Effector memory CD4-positive, alpha-beta T cell (primary cell): Measurements from ENCODE around the gene SLC25A43.

Experiments
- DNase-seq, 3 donors: peaks; one replicate each; pipeline ENCODE4 v3.0.0-alpha.2; 2020
- H3K27ac ChIP-seq: 2 replicates; pipeline ENCODE4 v1.7.0; 2013; ENCODE audit warnings: mild to moderate bottlenecking, low read length, moderate library complexity; ENCODE audit not compliant: insufficient read depth, poor library complexity, severe bottlenecking
- H3K27me3 ChIP-seq: replicated peaks from 2 replicates; pipeline ENCODE4 v1.7.0; 2013; ENCODE audit warnings: mild to moderate bottlenecking, low read length; ENCODE audit not compliant: insufficient read depth, control insufficient read depth, poor library complexity, severe bottlenecking
- H3K36me3 ChIP-seq: 2 replicates; pipeline ENCODE4 v1.7.0; 2013; ENCODE audit warnings: mild to moderate bottlenecking, low read length, moderate library complexity; ENCODE audit not compliant: control insufficient read depth, insufficient read depth
- H3K4me1 ChIP-seq: 2 replicates; pipeline ENCODE4 v1.7.0; 2013; ENCODE audit warnings: low read length, mild to moderate bottlenecking; ENCODE audit not compliant: control insufficient read depth, insufficient read depth, poor library complexity, severe bottlenecking
- H3K4me3 ChIP-seq: 2 replicates; pipeline ENCODE4 v1.7.0; 2013; ENCODE audit warnings: low read length, low read depth, mild to moderate bottlenecking; ENCODE audit not compliant: insufficient read depth, poor library complexity, severe bottlenecking
- H3K9me3 ChIP-seq: 2 replicates; pipeline ENCODE4 v1.7.0; 2013; ENCODE audit warnings: mild to moderate bottlenecking, low read length, moderate library complexity; ENCODE audit not compliant: control insufficient read depth

Gene SLC25A43

DNA sequence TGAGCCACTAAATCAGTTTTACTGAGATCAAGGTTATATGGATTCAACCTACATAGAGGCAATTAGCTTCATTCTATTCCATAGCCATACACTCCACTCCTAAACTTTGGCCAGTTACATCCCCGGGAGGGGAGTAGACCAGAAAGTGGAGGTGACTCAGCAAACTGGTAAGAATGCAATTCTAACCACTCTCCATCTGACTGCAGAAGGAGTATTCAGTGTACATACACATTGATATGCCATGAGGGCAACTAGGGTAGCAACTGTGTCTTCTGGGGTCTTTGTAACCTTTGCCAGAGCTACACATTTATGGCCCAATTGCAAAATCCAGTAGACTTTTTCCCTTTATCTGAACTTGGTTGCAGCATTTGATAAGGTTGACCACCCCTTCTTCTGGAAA lies 7.6 kb downstream of the SLC25A43 start:
- Histone ChIP-seq H3K4me1 (no peaks in the 10 kb centered on the region), H3K9me3 (no peaks in the 10 kb centered on the region), H3K27ac (no peak overlapping the region), H3K27me3 (no peaks in the 10 kb centered on the region), H3K4me3 (no peak overlapping the region), H3K36me3 (no peaks in the 10 kb centered on the region)
- DNase-seq, result no peak

GRCh38 chrX:119407681-119408080 lies 8.5 kb downstream of the SLC25A43 start:
- no peak overlapping the region for H3K27ac ChIP-seq
- no peaks in the 10 kb centered on the region for H3K4me1 ChIP-seq
- H3K9me3 ChIP-seq, result no peaks in the 10 kb centered on the region
- DNase-seq, result no peak
- no peaks in the 10 kb centered on the region for H3K36me3 ChIP-seq
- no peak overlapping the region for H3K4me3 ChIP-seq
- H3K27me3 ChIP-seq, result no peaks in the 10 kb centered on the region

DNA sequence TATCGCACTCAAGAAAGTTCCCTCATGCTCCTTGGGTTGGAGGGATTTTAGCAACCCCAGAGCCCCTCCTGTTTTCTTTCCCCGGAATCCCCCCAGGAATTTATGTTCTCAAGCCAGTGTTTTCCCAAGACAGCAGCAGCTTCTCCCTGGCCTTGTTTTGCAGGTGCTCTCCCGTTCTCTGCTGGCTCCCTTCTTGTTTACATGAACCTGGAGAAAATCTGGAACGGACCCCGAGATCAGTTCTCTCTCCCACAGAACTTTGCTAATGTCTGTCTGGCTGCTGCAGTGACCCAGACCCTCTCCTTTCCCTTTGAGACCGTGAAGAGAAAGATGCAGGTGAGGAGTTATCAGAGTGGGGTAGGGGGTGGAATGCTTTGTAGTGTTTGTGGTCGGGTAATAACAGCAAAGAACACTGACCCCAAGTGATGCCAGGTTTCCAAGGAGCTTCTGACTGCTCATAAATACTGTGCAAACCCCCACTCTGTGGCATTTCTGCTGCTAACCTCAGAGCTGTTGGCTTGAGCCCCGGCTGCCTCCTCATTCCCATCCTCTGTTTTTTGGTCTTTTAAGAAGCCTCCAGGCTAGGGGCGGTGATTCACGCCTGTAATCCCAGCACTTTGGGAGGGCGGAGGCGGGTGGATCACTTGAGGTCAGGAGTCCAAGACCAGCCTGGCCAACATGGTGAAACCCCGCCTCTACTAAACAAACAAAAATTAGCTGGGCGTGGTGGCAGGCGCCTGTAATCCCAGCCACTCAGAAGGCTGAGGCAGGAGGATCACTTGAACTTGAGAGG lies 11.1 kb downstream of the SLC25A43 start:
- Histone ChIP-seq H3K4me3 (no peak overlapping the region), H3K27ac (no peak overlapping the region), H3K27me3 (no peaks in the 10 kb centered on the region), H3K36me3 (no peaks in the 10 kb centered on the region), H3K4me1 (no peaks in the 10 kb centered on the region), H3K9me3 (no peaks in the 10 kb centered on the region)
- DNase-seq, result no peak

- Histone ChIP-seq H3K27ac (no peak overlapping the region), H3K27me3 (no peaks in the 10 kb centered on the region), H3K9me3 (no peaks in the 10 kb centered on the region), H3K36me3 (no peaks in the 10 kb centered on the region), H3K4me3 (no peak overlapping the region), H3K4me1 (no peaks in the 10 kb centered on the region)
- no peak for DNase-seq
These were observed 11.7 kb downstream of the SLC25A43 start for GRCh38 chrX:119410854-119411253.

GRCh38 chrX:119411959-119412358 lies 12.8 kb downstream of the SLC25A43 start:
- H3K36me3 ChIP-seq, result no peaks in the 10 kb centered on the region
- no peak overlapping the region for H3K4me3 ChIP-seq
- no peaks in the 10 kb centered on the region for H3K9me3 ChIP-seq
- DNase-seq, result no peak
- H3K4me1 ChIP-seq, result no peaks in the 10 kb centered on the region
- H3K27me3 ChIP-seq, result no peaks in the 10 kb centered on the region
- no peak overlapping the region for H3K27ac ChIP-seq

GRCh38 chrX:119417376-119417775 lies 18.2 kb downstream of the SLC25A43 start:
- H3K27me3 ChIP-seq, result no peaks in the 10 kb centered on the region
- DNase-seq, result no peak
- H3K9me3 ChIP-seq, result no peaks in the 10 kb centered on the region
- H3K27ac ChIP-seq, result no peak overlapping the region
- no peaks in the 10 kb centered on the region for H3K4me1 ChIP-seq
- no peaks in the 10 kb centered on the region for H3K36me3 ChIP-seq
- no peak overlapping the region for H3K4me3 ChIP-seq

DNA sequence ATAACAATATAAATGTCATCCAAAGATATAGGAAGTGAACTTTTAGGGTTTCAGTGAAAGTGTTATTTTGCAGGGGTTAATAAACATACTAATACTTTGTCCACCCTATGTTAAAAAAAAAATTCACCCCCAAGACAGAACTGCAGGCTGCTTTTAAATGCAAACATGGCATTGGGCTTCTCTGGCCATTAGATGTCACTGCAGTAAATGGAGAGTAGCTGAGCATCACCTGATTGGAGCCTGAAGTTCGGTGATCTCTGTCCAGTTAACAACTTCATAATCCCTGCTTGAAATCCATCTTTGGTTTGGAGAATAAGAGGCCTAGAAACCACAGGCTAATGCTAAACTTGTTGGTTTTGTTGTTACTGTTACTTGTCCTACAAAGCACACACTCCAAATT lies 18.7 kb downstream of the SLC25A43 start:
- no peak for DNase-seq
- Histone ChIP-seq H3K9me3 (no peaks in the 10 kb centered on the region), H3K4me1 (no peaks in the 10 kb centered on the region), H3K36me3 (no peaks in the 10 kb centered on the region), H3K27me3 (no peaks in the 10 kb centered on the region), H3K4me3 (no peak overlapping the region), H3K27ac (no peak overlapping the region)

DNA sequence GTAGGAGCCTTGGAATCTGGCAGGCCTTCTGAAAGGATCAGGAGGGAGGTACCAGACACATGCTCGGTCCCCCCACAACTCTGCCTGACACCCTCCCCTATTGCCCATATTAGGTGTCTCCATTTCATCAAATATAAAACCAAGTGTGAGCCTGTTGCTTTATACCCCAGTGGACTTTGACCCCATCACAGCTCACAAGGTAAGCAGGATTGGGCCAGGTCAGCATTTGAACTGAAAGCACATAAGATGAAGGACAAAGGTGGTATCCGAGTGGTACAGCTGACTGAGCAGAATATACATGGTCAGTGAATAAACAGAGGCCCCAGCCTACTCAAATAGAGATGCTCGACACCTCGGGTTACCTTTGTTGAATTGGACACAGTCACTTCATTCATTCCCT lies 20.0 kb downstream of the SLC25A43 start:
- no peak overlapping the region for H3K27ac ChIP-seq
- no peaks in the 10 kb centered on the region for H3K36me3 ChIP-seq
- H3K4me3 ChIP-seq, result no peak overlapping the region
- H3K27me3 ChIP-seq, result no peaks in the 10 kb centered on the region
- H3K4me1 ChIP-seq, result no peaks in the 10 kb centered on the region
- DNase-seq, result no peak
- no peaks in the 10 kb centered on the region for H3K9me3 ChIP-seq

DNA sequence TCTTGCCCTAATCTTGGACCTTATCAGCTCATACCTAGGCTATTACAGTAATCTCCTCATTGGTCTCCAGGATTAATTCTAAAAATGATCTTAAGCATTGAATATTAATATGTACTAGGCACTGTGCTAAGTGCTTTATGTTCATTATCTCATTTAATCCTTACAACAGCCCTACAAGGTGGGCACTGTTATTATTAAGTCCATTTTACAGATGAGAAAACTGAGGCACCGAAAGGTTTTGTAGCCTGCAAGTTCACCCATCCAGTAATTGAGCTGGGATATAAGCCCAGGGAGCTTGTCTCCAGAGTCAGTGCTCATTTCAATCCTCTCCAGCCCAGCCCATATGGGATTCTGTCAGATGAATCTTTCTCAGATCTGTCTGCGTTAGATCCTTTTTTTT lies 20.8 kb downstream of the SLC25A43 start:
- Histone ChIP-seq H3K27me3 (no peaks in the 10 kb centered on the region), H3K4me3 (no peak overlapping the region), H3K9me3 (no peaks in the 10 kb centered on the region), H3K4me1 (no peaks in the 10 kb centered on the region), H3K36me3 (no peaks in the 10 kb centered on the region), H3K27ac (no peak overlapping the region)
- DNase-seq, result no peak

GRCh38 chrX:119421016-119421705 lies 22.0 kb downstream of the SLC25A43 start:
- Histone ChIP-seq H3K27ac (no peak overlapping the region), H3K9me3 (no peaks in the 10 kb centered on the region), H3K4me1 (no peaks in the 10 kb centered on the region), H3K4me3 (no peak overlapping the region), H3K36me3 (no peaks in the 10 kb centered on the region), H3K27me3 (no peaks in the 10 kb centered on the region)
- no peak for DNase-seq
